ENCODE data around the gene OR52J3.

OR52J3 gene

GRCh38 chr11:5069272-5069671 is 22.9 kb downstream of the OR52J3 start, which contains the start of gene OR52E1:
Gene OR52E1 (plus strand): TSS chr11:5069572.
- H3K27ac ChIP-seq: no peak within 1 kb of the TSS

GRCh38 chr11:5071799-5072198 is 25.5 kb downstream of the OR52J3 start:
- Histone ChIP-seq H3K4me3 (ENCODE audit: low read depth in 1 of 2, low read length in 1 of 2) (no peak overlapping the region), H3K9me3 (no peaks in the 10 kb centered on the region)
- TF ChIP-seq CTCF (IDR thresholded peaks at IDR 0.05): no peak

More at GRCh38 chr11:5069272-5069671, 22.9 kb downstream of the OR52J3 start, which contains the start of gene OR52E1:
- Histone ChIP-seq H3K9me3 (no peaks in the 10 kb centered on the region), H3K36me3 (no peaks in the 10 kb centered on the region), H3K4me1 (ENCODE audit: control insufficient read depth in 1 of 2, insufficient read depth in 1 of 2, low read depth in 1 of 2, low read length in 1 of 2) (no peaks in the 10 kb centered on the region), H3K27me3 (no peaks in the 10 kb centered on the region), H3K4me3 (ENCODE audit: low read depth in 1 of 2, low read length in 1 of 2) (no peak within 1 kb of the TSS)
- TF ChIP-seq CTCF (IDR thresholded peaks at IDR 0.05): no peak

GRCh38 chr11:5081405-5081804 is 35.1 kb downstream of the OR52J3 start:
- Histone ChIP-seq H3K36me3 (no peaks in the 10 kb centered on the region), H3K4me1 (ENCODE audit: control insufficient read depth in 1 of 2, insufficient read depth in 1 of 2, low read depth in 1 of 2, low read length in 1 of 2) (no peaks in the 10 kb centered on the region), H3K27ac (no peak overlapping the region), H3K4me3 (ENCODE audit: low read depth in 1 of 2, low read length in 1 of 2) (no peak overlapping the region), H3K27me3 (no peaks in the 10 kb centered on the region), H3K9me3 (no peaks in the 10 kb centered on the region)
- TF ChIP-seq CTCF (IDR thresholded peaks at IDR 0.05): no peak

More at GRCh38 chr11:5071799-5072198, 25.5 kb downstream of the OR52J3 start:
- Histone ChIP-seq H3K36me3 (no peaks in the 10 kb centered on the region), H3K27ac (no peak overlapping the region), H3K27me3 (no peaks in the 10 kb centered on the region), H3K4me1 (ENCODE audit: control insufficient read depth in 1 of 2, insufficient read depth in 1 of 2, low read depth in 1 of 2, low read length in 1 of 2) (no peaks in the 10 kb centered on the region)

- H3K4me1 ChIP-seq (ENCODE audit: control insufficient read depth in 1 of 2, insufficient read depth in 1 of 2, low read depth in 1 of 2, low read length in 1 of 2): no peaks in the 10 kb centered on the region
- no peaks in the 10 kb centered on the region for H3K27me3 ChIP-seq
- H3K36me3 ChIP-seq: no peaks in the 10 kb centered on the region
- H3K4me3 ChIP-seq (ENCODE audit: low read depth in 1 of 2, low read length in 1 of 2): no peak overlapping the region
- H3K9me3 ChIP-seq: no peaks in the 10 kb centered on the region
- no peak overlapping the region for H3K27ac ChIP-seq
- TF ChIP-seq CTCF (IDR thresholded peaks at IDR 0.05): no peak
These were observed 37.3 kb downstream of the OR52J3 start for GRCh38 chr11:5083602-5084001.

GRCh38 chr11:5088556-5088955 is 42.2 kb downstream of the OR52J3 start:
- Histone ChIP-seq H3K9me3 (no peaks in the 10 kb centered on the region), H3K27ac (no peak overlapping the region), H3K36me3 (no peaks in the 10 kb centered on the region), H3K4me3 (ENCODE audit: low read depth in 1 of 2, low read length in 1 of 2) (no peak overlapping the region), H3K27me3 (no peaks in the 10 kb centered on the region), H3K4me1 (ENCODE audit: control insufficient read depth in 1 of 2, insufficient read depth in 1 of 2, low read depth in 1 of 2, low read length in 1 of 2) (no peaks in the 10 kb centered on the region)
- TF ChIP-seq CTCF (IDR thresholded peaks at IDR 0.05): no peak

- Histone ChIP-seq H3K4me3 (ENCODE audit: low read depth in 1 of 2, low read length in 1 of 2) (no peak overlapping the region), H3K4me1 (ENCODE audit: control insufficient read depth in 1 of 2, insufficient read depth in 1 of 2, low read depth in 1 of 2, low read length in 1 of 2) (no peaks in the 10 kb centered on the region), H3K9me3 (no peaks in the 10 kb centered on the region), H3K27ac (no peak overlapping the region), H3K27me3 (no peaks in the 10 kb centered on the region), H3K36me3 (no peaks in the 10 kb centered on the region)
- no peak for TF ChIP-seq CTCF (IDR thresholded peaks at IDR 0.05)
These were observed 44.3 kb downstream of the OR52J3 start for GRCh38 chr11:5090668-5091067.

All from neutrophil (primary cell).